ENCODE measurements around the gene PYROXD2.

PYROXD2 gene

GRCh38 chr10:98370831-98371820 is 43.9 kb downstream of the PYROXD2 start:
- no peaks in the 10 kb centered on the region for H3K36me3 ChIP-seq
- no peak overlapping the region for H3K4me3 ChIP-seq
- H3K27ac ChIP-seq, result no peak overlapping the region
- H3K4me1 ChIP-seq, result peaks cover 16% of the 10 kb centered on the region
- 0 out of 2 replicates have a peak overlapping the region, but pooled peaks have one; percentile 20 for H3K9ac ChIP-seq
- peak overlapping the region; percentile 64 for H3K4me2 ChIP-seq
- no peaks in the 10 kb centered on the region for H3K9me3 ChIP-seq
- H3K27me3 ChIP-seq, result no peaks in the 10 kb centered on the region
- no peaks in the 10 kb centered on the region for H4K20me1 ChIP-seq
- TF ChIP-seq Cebpa-rat (IDR thresholded peaks at IDR 0.05), result no peak

- no peak for TF ChIP-seq Cebpa-rat (IDR thresholded peaks at IDR 0.05)
- Histone ChIP-seq H4K20me1 (no peaks in the 10 kb centered on the region), H3K9ac (no peak overlapping the region), H3K9me3 (no peaks in the 10 kb centered on the region), H3K4me2 (no peak overlapping the region), H3K27me3 (no peaks in the 10 kb centered on the region), H3K4me1 (peaks cover 27% of the 10 kb centered on the region), H3K36me3 (no peaks in the 10 kb centered on the region), H3K27ac (no peak overlapping the region), H3K4me3 (no peak overlapping the region)
Observed at GRCh38 chr10:98369801-98370200, 45.2 kb downstream of the PYROXD2 start.

- H3K4me2 ChIP-seq, result no peak overlapping the region
- no peak overlapping the region for H3K4me3 ChIP-seq
- H3K27me3 ChIP-seq, result no peaks in the 10 kb centered on the region
- H3K4me1 ChIP-seq, result peaks cover 36% of the 10 kb centered on the region
- no peak overlapping the region for H3K27ac ChIP-seq
- H4K20me1 ChIP-seq, result no peaks in the 10 kb centered on the region
- no peak overlapping the region for H3K9ac ChIP-seq
- TF ChIP-seq Cebpa-rat (IDR thresholded peaks at IDR 0.05), result no peak
- no peaks in the 10 kb centered on the region for H3K36me3 ChIP-seq
- no peaks in the 10 kb centered on the region for H3K9me3 ChIP-seq
Observed at GRCh38 chr10:98368644-98369043, 46.3 kb downstream of the PYROXD2 start.

- no peak overlapping the region for H3K9ac ChIP-seq
- H3K27me3 ChIP-seq, result no peaks in the 10 kb centered on the region
- H3K9me3 ChIP-seq, result no peaks in the 10 kb centered on the region
- no peak overlapping the region for H3K27ac ChIP-seq
- no peaks in the 10 kb centered on the region for H4K20me1 ChIP-seq
- no peak for TF ChIP-seq Cebpa-rat (IDR thresholded peaks at IDR 0.05)
- H3K4me1 ChIP-seq, result peaks cover 36% of the 10 kb centered on the region
- H3K4me2 ChIP-seq, result no peak overlapping the region
- no peak overlapping the region for H3K4me3 ChIP-seq
- no peaks in the 10 kb centered on the region for H3K36me3 ChIP-seq
Observed at GRCh38 chr10:98367604-98368451, 47.2 kb downstream of the PYROXD2 start.

GRCh38 chr10:98366062-98366530 is 48.9 kb downstream of the PYROXD2 start:
- Histone ChIP-seq H3K4me3 (no peak overlapping the region), H3K4me1 (peaks cover 32% of the 10 kb centered on the region), H3K36me3 (no peaks in the 10 kb centered on the region), H3K9me3 (no peaks in the 10 kb centered on the region), H3K27me3 (no peaks in the 10 kb centered on the region), H4K20me1 (no peaks in the 10 kb centered on the region), H3K9ac (no peak overlapping the region), H3K4me2 (no peak overlapping the region), H3K27ac (no peak overlapping the region)
- no peak for TF ChIP-seq Cebpa-rat (IDR thresholded peaks at IDR 0.05)

- no peak for TF ChIP-seq Cebpa-rat (IDR thresholded peaks at IDR 0.05)
- Histone ChIP-seq H3K4me2 (peak overlapping the region; percentile 31; the same call in 1 of the 2 replicates), H4K20me1 (no peaks in the 10 kb centered on the region), H3K27ac (no peak overlapping the region), H3K36me3 (no peaks in the 10 kb centered on the region), H3K27me3 (no peaks in the 10 kb centered on the region), H3K4me3 (no peak overlapping the region), H3K9me3 (no peaks in the 10 kb centered on the region), H3K9ac (no peak overlapping the region), H3K4me1 (peaks cover 29% of the 10 kb centered on the region)
Observed at GRCh38 chr10:98365406-98366061, 49.4 kb downstream of the PYROXD2 start.

- Histone ChIP-seq H3K27me3 (no peaks in the 10 kb centered on the region), H3K9me3 (no peaks in the 10 kb centered on the region), H3K4me3 (no peak overlapping the region), H3K4me2 (peak overlapping the region; percentile 31; the same call in 1 of the 2 replicates), H3K27ac (no peak overlapping the region), H4K20me1 (no peaks in the 10 kb centered on the region), H3K4me1 (peaks cover 28% of the 10 kb centered on the region), H3K9ac (no peak overlapping the region), H3K36me3 (no peaks in the 10 kb centered on the region)
- TF ChIP-seq Cebpa-rat (IDR thresholded peaks at IDR 0.05), result no peak
Observed at GRCh38 chr10:98364432-98365102, 50.4 kb downstream of the PYROXD2 start.

GRCh38 chr10:98363220-98363619 is 51.8 kb downstream of the PYROXD2 start:
- peaks cover 28% of the 10 kb centered on the region for H3K4me1 ChIP-seq

More at GRCh38 chr10:98363220-98363619, 51.8 kb downstream of the PYROXD2 start:
- TF ChIP-seq Cebpa-rat (IDR thresholded peaks at IDR 0.05), result no peak
- H3K27me3 ChIP-seq, result no peaks in the 10 kb centered on the region
- H3K9ac ChIP-seq, result no peak overlapping the region
- H3K36me3 ChIP-seq, result no peaks in the 10 kb centered on the region
- no peak overlapping the region for H3K4me2 ChIP-seq
- no peak overlapping the region for H3K4me3 ChIP-seq
- H3K27ac ChIP-seq, result no peak overlapping the region
- no peaks in the 10 kb centered on the region for H3K9me3 ChIP-seq
- H4K20me1 ChIP-seq, result no peaks in the 10 kb centered on the region

All from BLaER1 (cell line).